GM18505 (cell line): ENCODE data around the gene MEGF11.

Experiments
- ATAC-seq: cut with Tn5 transposase; IDR thresholded peaks from one replicate; pipeline ENCODE4 v1.9.1; 2021; ENCODE audit not compliant: unreplicated experiment
- POLR2A ChIP-seq: IDR thresholded peaks from 4 replicates; pipeline ENCODE4 v1.6.1; 2011; ENCODE audit warnings: borderline replicate concordance; ENCODE audit not compliant: insufficient read depth, insufficient read length; ENCODE audit errors: extremely low read depth

Gene MEGF11

GRCh38 chr15:66225656-66226274, 27.8 kb downstream of the MEGF11 start:
- no peak for TF ChIP-seq POLR2A
- no peak for ATAC-seq

GRCh38 chr15:66224946-66225345, 28.6 kb downstream of the MEGF11 start:
- no peak for ATAC-seq
- TF ChIP-seq POLR2A, result no peak

GRCh38 chr15:66222273-66223198, 31.0 kb downstream of the MEGF11 start:
- no peak for TF ChIP-seq POLR2A

GRCh38 chr15:66221126-66221525, 32.4 kb downstream of the MEGF11 start:
- TF ChIP-seq POLR2A, result no peak
- no peak for ATAC-seq

More at GRCh38 chr15:66222273-66223198, 31.0 kb downstream of the MEGF11 start:
- ATAC-seq, result no peak

- TF ChIP-seq POLR2A, result no peak
- no peak for ATAC-seq
Measured at GRCh38 chr15:66220601-66221000, 32.9 kb downstream of the MEGF11 start.

GRCh38 chr15:66219339-66219738, 34.2 kb downstream of the MEGF11 start:
- TF ChIP-seq POLR2A, result no peak

GRCh38 chr15:66216806-66217205, 36.7 kb downstream of the MEGF11 start:
- TF ChIP-seq POLR2A, result no peak
- ATAC-seq, result no peak

More at GRCh38 chr15:66219339-66219738, 34.2 kb downstream of the MEGF11 start:
- ATAC-seq, result no peak

GRCh38 chr15:66215811-66216210, 37.7 kb downstream of the MEGF11 start:
- ATAC-seq, result no peak
- no peak for TF ChIP-seq POLR2A

- no peak for TF ChIP-seq POLR2A
- no peak for ATAC-seq
Measured at GRCh38 chr15:66214246-66214645, 39.3 kb downstream of the MEGF11 start.

GRCh38 chr15:66212563-66212921, 41.0 kb downstream of the MEGF11 start:
- TF ChIP-seq POLR2A, result no peak
- ATAC-seq, result no peak

- no peak for ATAC-seq
- no peak for TF ChIP-seq POLR2A
Measured at GRCh38 chr15:66211670-66212562, 41.6 kb downstream of the MEGF11 start.

- TF ChIP-seq POLR2A, result no peak
- ATAC-seq, result no peak
Measured at GRCh38 chr15:66210684-66211083, 42.9 kb downstream of the MEGF11 start.

GRCh38 chr15:66198757-66199156, 54.8 kb downstream of the MEGF11 start:
- no peak for ATAC-seq
- no peak for TF ChIP-seq POLR2A
